HG03159 (cell line): Measurements from ENCODE around the gene PPP1R26.
"Not testable (repeated sequence)": the region's sequence is repeated elsewhere in the genome, so short reads cannot be mapped to it uniquely, and the experiment has no call there.

Experiments used
- ATAC-seq: cut with Tn5 transposase; IDR thresholded peaks from one replicate; pipeline ENCODE4 v1.9.1; 2021; ENCODE audit warnings: mild to moderate bottlenecking, moderate library complexity; ENCODE audit not compliant: unreplicated experiment

Gene PPP1R26, protein sequence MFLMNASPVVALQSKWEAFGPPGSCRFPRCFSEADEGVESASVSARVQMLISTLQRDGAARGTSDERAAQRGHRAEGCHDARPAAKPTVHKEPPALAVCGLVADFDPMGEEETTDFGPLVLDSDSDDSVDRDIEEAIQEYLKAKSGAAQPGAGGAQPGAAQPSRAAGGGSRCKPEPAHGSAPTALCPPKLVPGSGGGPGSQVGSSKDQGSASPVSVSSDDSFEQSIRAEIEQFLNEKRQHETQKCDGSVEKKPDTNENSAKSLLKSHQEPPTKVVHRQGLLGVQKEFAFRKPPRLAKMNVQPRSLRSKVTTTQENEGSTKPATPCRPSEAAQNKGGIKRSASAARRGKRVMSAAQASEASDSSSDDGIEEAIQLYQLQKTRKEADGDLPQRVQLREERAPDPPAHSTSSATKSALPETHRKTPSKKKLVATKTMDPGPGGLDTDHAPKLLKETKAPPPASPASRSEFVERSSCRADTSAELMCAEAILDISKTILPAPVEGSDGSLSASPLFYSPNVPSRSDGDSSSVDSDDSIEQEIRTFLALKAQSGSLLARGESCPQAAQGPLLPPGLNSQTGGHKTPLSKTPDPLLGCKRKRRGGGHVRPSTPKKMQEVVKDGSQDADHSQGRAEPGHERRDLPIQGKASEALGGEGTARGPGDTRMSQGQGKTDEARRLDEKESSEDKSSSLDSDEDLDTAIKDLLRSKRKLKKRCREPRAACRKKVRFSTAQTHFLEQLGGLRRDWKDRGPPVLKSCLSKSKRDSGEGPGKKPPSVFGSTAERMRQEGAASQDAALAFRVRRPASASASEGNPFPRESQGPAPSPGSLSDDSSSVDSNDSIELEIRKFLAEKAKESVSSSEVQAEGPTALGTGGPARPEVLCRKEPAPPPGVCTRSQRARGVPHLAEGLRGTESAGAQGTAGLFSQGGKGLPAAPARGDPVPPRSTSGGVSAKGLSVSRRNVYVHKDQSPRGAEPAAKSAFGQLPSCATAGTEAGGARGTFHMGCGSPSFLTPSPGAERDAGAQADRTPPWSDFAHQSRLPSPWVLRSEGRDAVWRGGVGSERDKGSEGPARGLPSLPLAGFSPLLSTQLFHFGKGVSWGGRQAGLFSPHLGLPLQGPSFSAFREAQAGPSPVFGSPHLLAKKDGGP (N-terminal part only)

DNA sequence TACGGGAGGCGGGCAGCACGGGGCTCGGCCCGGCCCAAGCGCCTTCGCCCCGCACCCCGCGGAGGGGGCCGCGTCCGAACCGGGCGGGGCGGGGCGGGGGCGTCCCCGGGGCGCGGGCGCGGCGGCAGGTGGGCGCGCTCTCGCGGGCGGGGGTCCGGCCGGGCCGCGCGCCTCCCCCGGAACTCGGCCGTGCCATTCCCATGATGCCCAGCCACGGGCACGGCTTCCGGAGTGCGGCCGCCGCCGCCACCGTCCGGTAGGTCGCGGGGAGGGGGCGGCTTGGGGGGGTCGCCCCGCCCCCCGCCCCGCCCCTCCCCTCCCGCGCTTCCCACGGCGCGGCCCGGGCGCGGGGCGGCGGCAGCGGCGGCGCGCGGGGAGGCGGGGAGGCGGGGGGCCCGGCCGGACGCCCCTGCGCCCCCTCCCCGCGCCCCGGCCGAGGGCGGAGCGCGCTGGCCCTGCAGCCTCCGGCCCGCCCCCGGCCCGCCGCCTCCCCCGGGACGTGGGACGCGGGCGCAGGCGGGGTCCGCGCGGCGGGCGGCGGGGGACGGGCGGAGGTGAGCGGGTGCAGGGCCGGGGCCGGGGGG, at the start of gene PPP1R26:
Gene PPP1R26 (plus strand): TSS at position 314 of the 584 bp plus-strand sequence. CDS start 4,729 bp downstream, outside the sequence.
- ATAC-seq = no peak

DNA sequence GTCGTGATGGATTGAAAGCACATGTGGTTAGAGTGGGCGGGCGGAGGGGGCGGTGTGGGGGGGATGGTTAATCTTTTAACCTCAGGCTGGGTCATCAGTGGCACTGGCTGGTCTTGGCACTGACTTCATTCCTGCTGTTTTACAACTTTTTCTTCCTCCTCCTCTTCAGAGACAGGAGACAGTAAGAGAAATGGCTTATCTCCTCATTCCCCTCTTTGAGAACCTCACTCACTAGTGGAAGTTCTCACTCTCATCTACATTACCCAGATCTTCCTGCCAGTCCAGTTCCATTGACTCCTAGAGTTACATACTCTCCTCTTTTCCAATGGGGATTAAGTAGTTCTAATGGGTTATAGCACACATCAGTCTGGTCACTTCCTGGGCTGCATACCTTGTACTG, 42.3 kb upstream of the PPP1R26 start:
- ATAC-seq = no peak

DNA sequence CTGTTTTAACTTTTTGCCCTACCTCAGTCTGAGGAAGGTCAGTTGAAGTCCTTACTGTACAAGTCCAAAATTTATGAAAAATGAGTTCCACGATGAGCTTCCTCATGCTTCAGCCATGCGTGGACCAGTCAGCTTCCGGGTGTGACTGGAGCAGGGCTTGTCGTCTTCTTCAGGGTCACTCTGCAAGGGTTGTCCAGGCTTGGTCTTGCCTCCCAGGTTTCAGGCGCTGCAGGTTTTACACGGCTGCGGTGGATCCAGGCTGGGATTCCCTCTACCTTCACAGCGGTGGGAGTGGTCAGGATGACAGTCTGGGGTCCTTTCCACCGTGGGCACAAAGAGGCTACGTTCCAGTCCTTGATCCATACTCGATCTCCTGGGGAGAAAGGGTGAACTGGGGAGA, 41.9 kb upstream of the PPP1R26 start:
- ATAC-seq = not testable (repeated sequence)

DNA sequence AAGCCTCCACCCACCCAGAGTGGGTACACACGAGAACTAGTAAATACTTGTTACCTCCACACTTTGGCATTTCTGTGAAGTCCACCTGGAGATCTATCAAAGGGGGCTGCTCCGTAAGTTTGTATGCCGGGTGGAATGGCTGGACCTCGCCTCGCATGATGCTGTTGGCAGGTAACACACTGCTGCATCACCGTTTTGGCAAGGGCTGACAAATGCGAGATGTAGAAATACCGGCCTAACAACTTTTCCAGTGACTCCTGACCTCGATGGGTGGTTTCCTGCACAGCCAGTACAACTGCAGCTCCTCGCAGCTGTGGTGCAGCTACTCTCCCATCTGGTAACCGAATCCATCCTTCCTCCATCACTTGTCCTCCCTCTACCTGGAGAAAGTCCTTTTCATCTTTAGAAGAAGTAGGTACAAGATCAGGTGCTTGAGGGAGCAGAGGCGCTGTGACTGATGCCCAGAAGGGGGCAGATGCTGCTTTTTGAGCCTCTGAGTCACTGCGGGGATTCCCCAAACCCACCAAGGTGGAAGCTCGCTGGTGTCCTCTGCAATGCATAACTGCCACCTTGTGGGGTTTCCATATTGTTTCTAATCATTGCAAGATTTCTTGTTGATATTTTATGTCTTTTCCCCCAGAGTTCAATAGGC, 40.9 kb upstream of the PPP1R26 start:
- ATAC-seq = not testable (repeated sequence)

DNA sequence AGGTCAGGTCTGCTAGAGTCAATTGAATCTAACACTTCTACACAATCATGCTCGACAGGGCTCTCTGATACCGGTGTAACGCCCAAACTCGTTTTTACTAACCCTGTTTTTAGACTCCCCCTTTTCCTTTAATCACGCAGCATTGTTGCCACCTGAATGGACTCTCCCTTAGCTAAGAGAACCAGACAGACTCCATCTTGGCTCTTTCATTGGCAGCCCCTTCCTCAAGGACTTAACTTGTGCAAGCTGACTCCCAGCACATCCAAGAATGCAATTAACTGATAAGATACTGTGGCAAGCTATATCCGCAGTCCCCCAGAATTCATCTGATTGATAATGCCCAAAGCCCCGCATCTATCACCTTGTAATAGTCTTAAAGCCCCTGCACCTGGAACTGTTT, 40.1 kb upstream of the PPP1R26 start:
- not testable (repeated sequence) for ATAC-seq

DNA sequence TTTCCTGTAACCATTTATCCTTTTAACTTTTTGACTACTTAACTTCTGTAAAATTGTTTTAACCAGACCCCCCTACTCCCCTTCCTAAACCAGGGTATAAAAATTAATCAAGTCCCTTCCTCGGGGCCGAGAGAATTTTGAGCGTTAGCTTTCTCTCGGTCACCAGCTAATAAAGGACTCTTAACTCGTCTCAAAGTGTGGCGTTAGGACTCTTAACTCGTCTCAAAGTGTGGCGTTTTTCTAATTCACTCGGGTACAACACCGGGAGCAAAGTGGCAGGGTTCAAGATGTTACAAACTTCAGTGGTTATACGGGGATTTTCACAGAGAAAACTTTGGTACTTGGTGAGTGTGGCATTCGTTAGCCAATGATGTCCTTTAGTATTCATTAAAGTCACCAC, 39.7 kb upstream of the PPP1R26 start:
- ATAC-seq = no peak

DNA sequence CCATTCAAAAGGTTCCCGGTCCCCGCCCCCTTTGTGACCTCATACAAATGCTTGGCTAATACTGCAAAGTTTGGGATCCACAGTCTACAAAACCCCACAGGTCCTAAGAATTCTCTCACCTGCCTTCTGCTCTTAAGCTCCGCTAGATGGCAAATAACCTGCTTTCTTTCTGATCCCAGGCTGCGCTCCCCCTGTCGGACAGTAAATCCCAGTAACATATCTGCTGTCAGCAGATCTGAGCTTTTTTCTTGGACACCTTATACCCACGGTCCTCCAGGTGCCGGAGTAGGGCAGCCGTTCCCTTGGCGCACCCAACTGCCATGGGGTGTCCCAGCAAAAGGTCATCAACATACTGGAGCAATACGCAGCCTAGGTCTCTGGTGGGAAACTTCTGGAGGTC, 39.0 kb upstream of the PPP1R26 start:
- ATAC-seq = no peak

DNA sequence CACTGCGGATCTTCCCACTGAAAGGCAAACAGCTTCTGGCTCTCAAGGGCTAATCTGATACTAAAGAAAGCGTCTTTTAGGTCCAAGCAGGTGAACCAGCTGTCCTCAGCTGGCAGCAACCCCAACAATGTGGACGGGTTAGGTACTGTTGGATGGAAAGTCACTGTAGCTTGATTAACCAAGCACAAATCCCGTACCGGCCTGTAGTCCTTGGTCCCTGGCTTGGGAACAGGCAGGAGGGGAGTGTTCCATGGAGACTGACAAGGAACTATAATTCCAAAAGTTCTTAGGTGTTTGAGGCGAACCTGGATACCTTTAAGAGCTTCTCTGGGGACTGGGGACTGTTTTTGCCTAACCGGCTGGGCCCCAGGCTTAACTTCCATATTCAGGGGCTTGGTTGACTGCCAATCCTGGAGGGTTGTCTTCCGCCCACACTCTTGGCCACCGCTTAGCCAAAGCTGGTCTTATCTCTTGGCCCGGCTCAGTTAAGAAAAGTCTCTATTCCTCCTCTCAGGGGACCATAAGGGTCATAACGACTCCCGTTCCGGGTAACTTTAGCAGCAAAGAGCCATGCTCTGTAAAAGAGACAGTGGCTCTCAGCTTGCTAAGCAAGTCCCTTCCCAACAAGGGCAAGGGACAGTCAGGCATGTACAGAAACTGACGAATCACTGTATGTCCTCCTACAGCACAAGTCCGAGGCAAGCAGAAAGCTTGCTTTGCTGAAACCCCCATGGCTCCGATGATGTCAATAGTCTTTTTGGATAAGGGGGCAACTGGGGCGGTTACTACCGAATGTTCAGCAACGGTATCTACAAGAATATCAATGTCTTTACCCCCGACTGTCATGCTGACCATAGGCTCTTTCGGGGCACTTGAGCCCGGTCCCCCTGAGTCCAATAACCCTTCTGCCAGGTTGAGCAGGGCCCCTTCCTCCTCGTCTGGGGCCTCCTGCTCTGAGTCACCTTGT, 38.2 kb upstream of the PPP1R26 start:
- ATAC-seq = not testable (repeated sequence)

DNA sequence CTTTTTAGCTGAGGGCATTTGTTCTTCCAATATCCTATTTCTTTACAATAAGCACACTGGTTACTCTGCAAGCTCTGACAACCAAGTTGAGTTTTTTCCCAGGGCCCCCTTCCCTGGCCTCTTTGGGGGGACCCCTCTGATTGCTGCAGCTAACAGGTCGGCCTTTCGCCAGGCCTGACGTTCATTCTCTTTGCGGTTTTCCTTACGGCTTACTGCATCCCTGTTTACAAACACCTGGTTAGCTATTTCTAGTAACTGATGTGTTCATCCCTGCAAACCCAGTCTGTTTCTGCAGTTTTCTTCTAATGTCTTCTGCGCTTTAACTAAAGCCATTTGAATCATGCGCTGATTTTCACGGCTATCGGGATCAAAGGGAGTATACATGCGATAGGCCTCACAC, 37.5 kb upstream of the PPP1R26 start:
- no peak for ATAC-seq

DNA sequence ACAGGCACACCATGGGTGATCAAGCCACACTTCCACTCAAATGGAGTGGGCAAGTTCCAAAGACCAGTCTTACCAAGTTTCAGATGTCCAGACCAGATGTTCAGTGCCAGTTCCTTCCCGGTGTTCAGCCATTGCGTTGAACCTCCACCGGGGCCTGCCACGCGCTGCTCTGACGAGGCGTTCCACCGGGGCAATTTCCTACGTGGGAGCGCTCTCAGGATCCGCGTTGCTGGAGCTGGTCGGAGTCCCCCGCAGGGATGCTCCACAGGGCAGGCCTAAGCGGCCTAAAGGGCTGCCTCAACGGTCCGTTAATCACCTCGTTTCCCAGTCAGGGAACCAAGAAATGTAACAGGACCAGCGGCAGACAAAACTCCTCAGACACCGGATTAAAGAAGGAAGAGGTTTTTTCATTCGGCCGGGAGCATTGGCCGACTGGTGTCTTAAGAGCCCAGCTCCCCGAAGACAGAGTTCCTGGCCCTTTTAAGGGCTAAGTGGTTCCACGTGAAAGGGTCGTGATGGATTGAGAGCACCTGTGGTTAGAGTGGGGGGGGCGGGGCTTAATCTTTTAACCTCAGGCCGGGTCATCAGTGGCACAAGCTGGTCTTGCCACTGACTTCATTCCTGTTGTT, 35.7 kb upstream of the PPP1R26 start:
- no peak for ATAC-seq

DNA sequence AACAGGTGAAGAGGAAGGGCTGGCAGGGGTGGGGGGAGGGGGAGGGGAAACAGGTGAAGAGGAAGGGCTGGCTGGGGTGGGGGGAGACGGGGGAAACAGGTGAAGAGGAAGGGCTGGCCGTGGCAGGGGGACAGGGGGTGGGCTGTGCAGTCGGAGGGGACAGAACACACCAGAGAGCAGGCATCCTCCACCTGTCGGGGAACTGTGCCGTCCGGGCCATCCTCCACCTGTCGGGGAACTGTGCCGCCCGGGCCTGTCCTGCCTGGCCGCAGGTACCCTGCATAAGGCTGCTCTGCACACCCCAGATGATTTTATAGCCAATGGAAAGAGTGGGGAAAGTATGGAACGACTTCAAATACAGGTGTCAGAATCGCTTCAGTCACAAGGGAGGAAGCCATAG, 32.5 kb upstream of the PPP1R26 start:
- no peak for ATAC-seq

DNA sequence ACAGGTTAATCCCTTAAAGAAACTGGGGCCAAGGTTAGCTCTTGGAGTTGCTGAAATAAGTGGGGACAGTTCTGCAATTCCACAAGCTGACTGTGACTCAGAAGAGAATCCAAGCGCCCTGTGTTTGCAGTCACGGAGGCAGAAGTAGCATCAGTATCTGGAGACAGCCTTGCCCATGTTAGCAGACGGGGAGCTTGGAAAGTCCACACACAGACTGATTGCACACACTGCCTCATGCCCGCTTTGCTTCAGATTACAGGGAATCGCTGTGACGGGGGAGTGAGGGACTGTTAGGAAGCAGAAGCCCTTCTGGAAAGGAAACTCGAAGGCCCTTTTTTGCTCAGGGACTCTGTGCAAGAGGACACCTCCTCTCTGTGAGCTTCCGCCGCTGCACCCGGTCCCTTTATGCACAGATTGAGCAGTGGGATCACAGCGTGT, 30.9 kb upstream of the PPP1R26 start:
- no peak for ATAC-seq

DNA sequence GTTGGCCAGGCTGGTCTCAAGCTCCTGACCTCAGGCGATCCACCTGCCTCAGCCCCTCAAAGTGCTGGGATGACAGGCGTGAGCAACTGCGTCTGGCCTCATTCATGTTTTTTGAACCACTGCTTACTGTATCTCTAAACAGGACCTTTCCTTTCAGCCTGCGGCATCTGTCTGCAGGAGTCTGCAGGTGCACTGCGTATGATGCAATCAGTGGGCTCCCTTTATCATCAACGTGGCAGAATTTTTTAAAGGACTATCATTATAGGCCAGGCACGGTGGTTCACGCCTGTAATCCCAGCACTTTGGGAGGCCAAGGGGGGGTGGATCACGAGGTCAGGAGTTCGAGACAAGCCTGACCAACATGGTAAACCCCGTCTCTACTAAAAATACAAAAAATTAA, 30.1 kb upstream of the PPP1R26 start:
- ATAC-seq = not testable (repeated sequence)

DNA sequence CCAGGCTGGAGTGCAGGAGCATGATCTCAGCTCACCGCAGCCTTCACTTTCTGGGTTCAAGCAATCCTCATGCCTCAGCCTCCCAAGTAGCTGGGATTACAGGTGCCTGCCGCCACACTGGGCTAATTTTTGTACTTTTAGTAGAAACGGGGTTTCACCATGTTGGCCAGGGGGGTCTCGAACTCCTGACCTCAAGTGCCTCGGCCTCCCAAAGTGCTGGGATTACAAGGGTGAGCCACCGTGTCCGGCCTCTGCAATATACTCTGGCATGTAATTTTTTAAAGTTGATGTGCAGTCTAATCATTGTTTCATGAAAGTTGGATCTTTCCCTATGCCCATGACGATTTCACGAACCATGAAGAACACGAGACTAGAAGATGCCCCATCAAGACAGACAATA, 28.6 kb upstream of the PPP1R26 start:
- ATAC-seq = no peak

DNA sequence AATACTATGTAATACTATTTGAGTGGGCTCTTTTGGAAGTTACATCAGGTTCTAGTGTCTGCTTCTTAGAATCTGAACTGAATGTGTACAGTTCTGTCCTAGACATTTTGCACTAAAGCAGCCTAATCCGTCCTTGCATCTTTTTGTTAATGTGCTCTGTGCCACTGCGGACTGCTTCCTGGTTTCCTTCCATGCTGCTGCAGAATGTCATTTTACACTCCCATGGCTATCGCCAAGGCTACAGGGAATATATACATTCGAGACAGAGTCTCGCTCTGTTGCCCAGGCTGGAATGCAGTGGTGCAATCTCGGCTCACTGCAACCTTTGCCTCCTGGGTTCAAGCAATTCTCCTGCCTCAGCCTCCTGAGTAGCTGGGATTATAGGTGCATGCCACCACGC, 27.7 kb upstream of the PPP1R26 start:
- ATAC-seq = not testable (repeated sequence)

DNA sequence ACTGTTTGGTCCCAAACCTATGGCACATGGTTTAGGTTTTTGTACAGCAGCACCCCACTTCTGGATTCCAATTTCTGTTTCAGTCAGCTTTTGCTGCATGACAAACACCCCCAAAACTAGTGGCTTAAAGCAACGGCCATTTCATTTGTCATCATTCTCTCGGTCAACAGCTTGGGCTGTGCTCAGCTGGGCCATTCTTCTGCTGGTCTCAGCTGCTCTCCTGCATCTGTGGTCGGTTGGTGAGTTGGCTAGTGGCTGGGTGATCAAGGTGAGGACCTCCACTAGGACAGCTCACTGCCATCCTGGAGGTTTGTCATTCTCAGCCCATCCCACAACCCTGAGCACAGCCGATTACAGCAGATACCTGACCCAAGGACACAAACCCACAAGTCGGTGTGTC, 24.8 kb upstream of the PPP1R26 start:
- ATAC-seq = no peak

DNA sequence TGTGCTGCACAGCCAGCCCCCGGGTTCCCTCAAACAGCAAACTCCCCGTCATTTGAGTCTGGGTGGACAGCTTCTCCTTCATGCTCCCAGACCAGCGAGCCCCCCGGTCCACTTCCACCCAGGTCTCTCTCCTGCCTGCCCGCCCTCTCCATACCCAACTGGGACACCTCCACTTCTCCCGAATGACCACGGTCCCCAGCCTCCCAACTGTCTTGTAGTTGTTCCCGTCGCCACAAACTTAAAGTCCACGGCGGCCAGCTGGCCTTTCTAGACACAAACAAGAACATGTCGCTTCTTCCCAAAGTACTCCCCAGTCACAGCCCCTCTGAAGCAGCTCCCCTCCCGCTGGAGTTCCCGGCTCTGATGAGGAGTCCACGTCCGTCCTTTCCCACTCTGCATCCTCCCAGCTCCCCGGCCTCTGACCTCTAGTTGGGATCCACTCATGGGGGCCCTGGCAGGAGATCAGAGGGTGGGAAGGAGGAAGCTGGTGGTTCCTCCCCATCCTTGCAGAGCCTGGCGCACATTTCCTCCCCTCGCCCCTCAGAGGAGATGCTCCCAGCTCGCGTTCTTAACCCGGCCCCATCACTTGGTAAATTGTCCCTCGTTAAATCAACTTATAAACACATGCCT, 24.1 kb upstream of the PPP1R26 start:
- no peak for ATAC-seq

DNA sequence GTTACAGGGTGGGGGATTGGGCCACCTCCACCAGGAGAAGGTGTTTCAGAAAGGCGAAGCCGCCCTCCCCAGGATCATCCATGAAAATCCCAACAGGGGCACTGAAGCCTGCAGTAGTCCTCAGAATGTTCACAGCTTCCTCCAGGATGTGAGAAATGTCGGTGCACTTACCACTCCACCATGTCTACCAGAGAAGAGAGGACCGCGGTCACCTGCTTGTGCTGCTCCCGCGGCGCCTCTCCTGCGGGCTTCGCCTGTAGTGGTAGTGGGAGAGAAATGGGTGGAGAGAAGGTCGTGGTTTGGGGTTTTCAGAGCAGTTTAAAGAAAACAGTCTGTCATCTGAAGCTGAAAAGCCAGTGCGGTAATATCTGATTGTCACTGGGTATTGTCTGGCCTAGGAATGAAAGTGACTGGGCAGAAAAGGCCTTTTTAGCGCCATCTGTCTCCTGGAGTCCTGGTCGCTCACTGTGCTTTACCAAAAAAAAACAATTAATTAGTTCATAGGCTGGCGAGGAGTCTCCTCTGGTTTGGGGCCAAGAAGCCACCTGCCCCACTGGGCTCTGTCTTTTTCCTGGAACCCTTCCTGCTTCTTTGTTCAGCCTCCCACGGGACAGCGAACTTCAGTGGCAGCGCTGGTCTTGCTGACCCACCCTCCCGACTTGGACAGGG, 23.0 kb upstream of the PPP1R26 start:
- no peak for ATAC-seq
